Colonic mucosa (tissue), 4 donors: ENCODE results near the gene EML5. TPM values are rescaled to one million over a fixed set of nuclear protein-coding genes. Genes with fewer than 3 reads are reported as not detected.

Experiments used
- DNase-seq: peaks from one replicate; pipeline ENCODE4 v3.0.0-alpha.2; 2020
- H3K27ac ChIP-seq: fragments of 200-600 bp; one replicate; pipeline ENCODE4 v1.8.0; 2021
- H3K27me3 ChIP-seq: fragments of 200-600 bp; one replicate; pipeline ENCODE4 v1.8.0; 2021
- H3K36me3 ChIP-seq: fragments of 200-600 bp; one replicate; pipeline ENCODE4 v1.8.0; 2021
- H3K4me1 ChIP-seq: fragments of 200-600 bp; one replicate; pipeline ENCODE4 v1.8.0; 2021; ENCODE audit warnings: mild to moderate bottlenecking
- H3K4me3 ChIP-seq: fragments of 200-600 bp; one replicate; pipeline ENCODE4 v1.8.0; 2021
- H3K9ac ChIP-seq, 2 donors: one replicate each; pipeline ENCODE4 v1.7.0; 2013; ENCODE audit warnings: control low read depth in 2 of 2, low read depth in 2 of 2, low read length in 2 of 2
- H3K9me3 ChIP-seq: fragments of 200-600 bp; one replicate; pipeline ENCODE4 v1.8.0; 2021
- intact Hi-C: fragments of 100-400 bp; cut with DNase I; formaldehyde crosslinking; loops from one replicate; pipeline ENCODE4 v1.14.1; 2022
- total RNA-seq, 2 donors: library from RNA; stranded (reverse); fragmentation: NEBNext Ultra II Directional in 1 of 2; extraction: Animal tissue kit (Norgen Biotek cat#: 25700) in 1 of 2; gene quantifications; one replicate each; pipeline ENCODE4 v1.2.1, GENCODE V29; 2021
- TF ChIP-seq, protein P1 (sequence below): fragments of 200-600 bp; IDR thresholded peaks from one replicate; pipeline ENCODE4 v1.8.0; 2022; ENCODE audit warnings: antibody characterized with exemption, mild to moderate bottlenecking
- donor health status: healthy.
- donor health status: DM: no; HTN: no; CAD: no.
- donor health status: DM: no; HTN: no; CAD: no.

Gene EML5
- total RNA-seq, 2 donors from 2014 or later, result 0.93 to 1.2 TPM

DNA sequence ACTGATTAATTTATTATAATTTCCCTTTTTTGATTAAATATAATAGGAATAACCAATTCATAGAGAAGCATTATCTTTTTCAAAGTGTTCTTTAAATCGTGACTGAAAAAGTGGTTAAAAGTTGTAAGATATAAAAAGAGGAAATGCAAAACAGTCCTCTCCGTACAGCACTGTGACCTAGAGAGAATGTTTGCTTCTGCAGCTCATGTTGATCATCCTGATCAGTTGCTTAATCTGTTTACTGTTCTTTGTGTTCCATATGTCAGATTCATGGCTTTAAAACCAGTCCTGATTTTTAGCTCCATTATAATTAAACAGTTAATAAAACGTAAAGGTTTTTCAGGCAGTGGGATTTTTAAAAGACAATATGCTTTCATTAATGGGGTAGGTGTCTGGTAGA, 36.4 kb upstream of the EML5 start:
- Histone ChIP-seq H3K27me3 (no peaks in the 10 kb centered on the region), H3K9me3 (no peaks in the 10 kb centered on the region), H3K27ac (no peak overlapping the region), H3K4me1 (no peaks in the 10 kb centered on the region), H3K36me3 (no peaks in the 10 kb centered on the region), H3K9ac (no peak overlapping the region), H3K4me3 (no peak overlapping the region)
- intact Hi-C loops, result no loop called here
- TF ChIP-seq, protein P1, sequence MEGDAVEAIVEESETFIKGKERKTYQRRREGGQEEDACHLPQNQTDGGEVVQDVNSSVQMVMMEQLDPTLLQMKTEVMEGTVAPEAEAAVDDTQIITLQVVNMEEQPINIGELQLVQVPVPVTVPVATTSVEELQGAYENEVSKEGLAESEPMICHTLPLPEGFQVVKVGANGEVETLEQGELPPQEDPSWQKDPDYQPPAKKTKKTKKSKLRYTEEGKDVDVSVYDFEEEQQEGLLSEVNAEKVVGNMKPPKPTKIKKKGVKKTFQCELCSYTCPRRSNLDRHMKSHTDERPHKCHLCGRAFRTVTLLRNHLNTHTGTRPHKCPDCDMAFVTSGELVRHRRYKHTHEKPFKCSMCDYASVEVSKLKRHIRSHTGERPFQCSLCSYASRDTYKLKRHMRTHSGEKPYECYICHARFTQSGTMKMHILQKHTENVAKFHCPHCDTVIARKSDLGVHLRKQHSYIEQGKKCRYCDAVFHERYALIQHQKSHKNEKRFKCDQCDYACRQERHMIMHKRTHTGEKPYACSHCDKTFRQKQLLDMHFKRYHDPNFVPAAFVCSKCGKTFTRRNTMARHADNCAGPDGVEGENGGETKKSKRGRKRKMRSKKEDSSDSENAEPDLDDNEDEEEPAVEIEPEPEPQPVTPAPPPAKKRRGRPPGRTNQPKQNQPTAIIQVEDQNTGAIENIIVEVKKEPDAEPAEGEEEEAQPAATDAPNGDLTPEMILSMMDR, result no peak
- DNase-seq, result no peak

DNA sequence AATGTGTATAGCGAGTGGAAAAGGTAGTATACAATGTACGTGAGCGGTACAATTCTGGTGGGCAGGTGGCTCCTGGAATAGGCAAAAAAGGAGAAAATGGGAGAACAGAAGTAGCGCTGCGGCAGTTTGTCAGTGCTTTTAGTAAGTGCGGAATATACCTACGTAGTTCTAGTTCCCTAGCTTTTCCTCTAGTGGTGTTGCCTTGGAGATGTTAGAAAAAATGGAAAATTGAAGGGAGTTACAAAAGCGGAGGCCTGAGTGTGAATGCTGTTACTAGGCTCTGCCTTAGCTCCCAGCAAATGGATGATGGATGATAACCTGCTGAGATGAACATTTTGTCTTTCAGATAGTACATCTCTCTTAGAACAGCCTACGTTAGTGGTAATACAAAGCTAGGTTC, 32.8 kb upstream of the EML5 start:
- Histone ChIP-seq H3K9me3 (no peaks in the 10 kb centered on the region), H3K27ac (no peak overlapping the region), H3K27me3 (no peaks in the 10 kb centered on the region), H3K4me3 (no peak overlapping the region), H3K9ac (no peak overlapping the region), H3K4me1 (no peaks in the 10 kb centered on the region), H3K36me3 (no peaks in the 10 kb centered on the region)
- no peak for DNase-seq
- TF ChIP-seq, protein P1, result no peak
- intact Hi-C loops, result no loop called here

DNA sequence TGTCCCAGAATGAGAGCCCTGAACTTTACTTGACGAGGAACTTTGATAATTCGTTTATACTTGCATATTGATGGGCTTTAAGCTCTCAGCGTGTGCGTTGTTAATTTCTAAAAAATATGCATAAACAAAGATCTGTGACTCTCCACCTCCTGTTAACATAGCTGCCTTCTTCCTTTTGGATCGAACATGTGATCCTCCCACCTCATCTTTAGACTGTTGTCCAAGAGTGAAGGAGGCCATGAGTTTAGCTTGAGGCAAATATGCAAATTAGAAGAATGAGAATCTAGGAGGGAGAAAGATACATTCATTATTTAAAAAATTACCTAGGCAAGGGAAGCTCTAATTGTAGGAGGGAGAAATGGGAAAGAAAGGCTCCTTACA, 32.3 kb upstream of the EML5 start:
- DNase-seq, result no peak
- intact Hi-C loops, result no loop called here
- H3K9me3 ChIP-seq, result no peaks in the 10 kb centered on the region
- H3K27ac ChIP-seq, result peak overlapping the region; percentile 60
- no peaks in the 10 kb centered on the region for H3K4me1 ChIP-seq
- no peaks in the 10 kb centered on the region for H3K27me3 ChIP-seq
- peak overlapping the region; percentile 74 for H3K4me3 ChIP-seq
- no peaks in the 10 kb centered on the region for H3K36me3 ChIP-seq
- TF ChIP-seq, protein P1, result no peak
- H3K9ac ChIP-seq, result peak overlapping the region; percentile 58 to 74

DNA sequence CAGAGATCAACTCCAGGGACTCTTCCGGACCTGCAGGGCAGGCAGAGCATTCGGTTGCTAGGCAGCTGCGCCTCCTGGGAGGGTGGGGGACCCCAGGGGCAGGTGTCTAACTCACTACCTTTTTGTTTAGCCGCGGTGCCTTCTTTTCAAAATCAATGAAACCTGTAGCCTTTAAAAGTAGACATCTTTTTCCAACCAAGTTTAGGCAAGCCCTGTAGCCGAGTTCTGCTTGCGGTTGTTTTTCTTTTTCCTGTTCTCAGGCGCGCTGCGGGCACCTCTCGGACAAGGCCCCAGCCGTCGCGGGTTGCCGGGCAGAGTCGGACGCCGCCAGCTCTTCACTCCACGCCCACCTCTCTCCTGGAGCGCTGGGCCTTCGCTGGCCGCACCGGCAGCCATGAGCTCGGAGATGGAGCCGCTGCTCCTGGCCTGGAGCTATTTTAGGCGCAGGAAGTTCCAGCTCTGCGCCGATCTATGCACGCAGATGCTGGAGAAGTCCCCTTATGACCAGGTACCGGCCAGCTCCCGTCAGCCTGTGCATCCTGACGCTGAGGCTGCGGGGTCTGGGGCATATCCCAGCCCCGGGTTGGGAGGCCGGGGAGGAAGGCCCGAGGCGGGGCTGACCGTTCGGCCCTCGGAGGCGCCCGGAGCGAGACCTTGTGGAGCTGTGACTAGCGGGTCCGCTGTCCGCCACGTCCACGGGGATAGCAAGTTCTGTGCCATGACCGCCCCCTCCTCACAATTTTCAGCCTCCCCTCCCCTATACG, 31.7 kb upstream of the EML5 start, which contains the start of gene TTC8:
Gene TTC8 (plus strand): TSS at position 338 of the 764 bp plus-strand sequence. CDS start 57 bp downstream, at position 395.
- TF ChIP-seq, protein P1, result no peak
- Histone ChIP-seq H3K27ac (peak within 1 kb of the TSS; percentile 60), H3K9ac (peak within 1 kb of the TSS; percentile 73 to 74)

DNA sequence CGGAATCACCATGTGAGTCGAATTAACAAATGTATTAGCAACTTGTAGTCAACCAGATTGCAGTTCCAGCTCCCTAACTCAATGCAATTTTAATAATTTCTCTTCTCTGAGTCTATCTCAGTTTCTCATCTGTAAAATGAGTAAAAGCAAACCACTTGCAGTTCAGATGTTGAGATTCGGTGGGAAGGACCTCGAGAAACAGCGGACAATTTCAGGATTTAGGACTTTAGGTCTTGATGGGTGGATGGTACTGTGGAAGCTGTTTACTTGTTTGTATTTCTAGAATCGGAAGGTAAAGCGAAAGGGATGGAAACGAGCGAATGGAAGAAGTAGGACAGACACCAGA, 31.2 kb upstream of the EML5 start:
- no peaks in the 10 kb centered on the region for H3K9me3 ChIP-seq

More for the DNA sequence above, 31.7 kb upstream of the EML5 start, which contains the start of gene TTC8:
- intact Hi-C loops, result no loop called here
- H3K27me3 ChIP-seq, result no peaks in the 10 kb centered on the region
- H3K9me3 ChIP-seq, result no peaks in the 10 kb centered on the region
- no peaks in the 10 kb centered on the region for H3K36me3 ChIP-seq
- peak; percentile 89 for DNase-seq
- H3K4me1 ChIP-seq, result no peaks in the 10 kb centered on the region
- peak within 1 kb of the TSS; percentile 74 for H3K4me3 ChIP-seq

More for the DNA sequence above, 31.2 kb upstream of the EML5 start:
- Histone ChIP-seq H3K9ac (peak overlapping the region in 1 of 2 donors; percentile 73), H3K27me3 (no peaks in the 10 kb centered on the region), H3K4me3 (peak overlapping the region; percentile 74), H3K27ac (no peak overlapping the region), H3K4me1 (no peaks in the 10 kb centered on the region), H3K36me3 (no peaks in the 10 kb centered on the region)
- intact Hi-C loops, result no loop called here
- DNase-seq, result no peak
- TF ChIP-seq, protein P1, result no peak
